ENCODE measurements around the gene SCUBE2. TPM values are rescaled to one million over a fixed set of nuclear protein-coding genes. Genes with fewer than 3 reads are reported as not detected.
A peak's percentile ranks its signal among the peaks of the same experiment; 100 is the strongest.
"Not testable (repeated sequence)": the region's sequence is repeated elsewhere in the genome, so short reads cannot be mapped to it uniquely, and the experiment has no call there.

The SCUBE2 gene
- total RNA-seq, 1 donor from 2014 or later, result not detected

GRCh38 chr11:9015677-9016076 is 75.7 kb downstream of the SCUBE2 start:
- ChIA-PET CTCF (interaction anchor here (0.7 to 4.7 kb wide), 9 partner anchors 10 to 1308 kb away, joined by 3 to 68 read pairs (median 5); no protein-coding TSS in a partner anchor), POLR2A (interaction anchor here (1.0 kb wide), 1 partner anchor 491 kb away, joined by 3 read pairs; no protein-coding TSS in a partner anchor)
- H3K36me3 Mint-ChIP-seq (ENCODE audit: low read depth), result no peaks in the 10 kb centered on the region
- no peaks in the 10 kb centered on the region for H3K4me1 Mint-ChIP-seq
- H3K9me3 Mint-ChIP-seq, result no peaks in the 10 kb centered on the region
- intact Hi-C loops (cut with micrococcal nuclease), result loop anchor here (1.0 to 5.0 kb wide), 2 partner anchors 491 to 1307 kb away; no protein-coding TSS in a partner anchor
- DNase-seq (no peak), ATAC-seq (ENCODE audit: low read depth) (peak; percentile 69)
- peaks cover 7% of the 10 kb centered on the region for H3K27me3 Mint-ChIP-seq
- no peak overlapping the region for H3K27ac Mint-ChIP-seq
- H3K4me3 Mint-ChIP-seq, result no peak overlapping the region
- peak; percentile 26 for TF ChIP-seq CTCF (IDR thresholded peaks at IDR 0.05)

GRCh38 chr11:9014826-9015225 is 76.6 kb downstream of the SCUBE2 start:
- CTCF ChIA-PET, result interaction anchor here (0.7 to 4.7 kb wide), 6 partner anchors 11 to 492 kb away, joined by 3 to 68 read pairs (median 6); no protein-coding TSS in a partner anchor
- intact Hi-C loops (cut with micrococcal nuclease), result loop anchor here (1.0 to 5.0 kb wide), 2 partner anchors 491 to 1307 kb away; no protein-coding TSS in a partner anchor

GRCh38 chr11:9013373-9013772 is 78.0 kb downstream of the SCUBE2 start:
- Mint-ChIP-seq H3K27me3 (peaks cover 12% of the 10 kb centered on the region), H3K4me3 (no peak overlapping the region), H3K4me1 (no peaks in the 10 kb centered on the region), H3K9me3 (peaks cover 5% of the 10 kb centered on the region), H3K36me3 (ENCODE audit: low read depth) (no peaks in the 10 kb centered on the region), H3K27ac (no peak overlapping the region)
- POLR2A ChIA-PET, result no interaction called here
- intact Hi-C loops (cut with micrococcal nuclease), result no loop called here
- TF ChIP-seq CTCF (IDR thresholded peaks at IDR 0.05), result no peak
- ATAC-seq (ENCODE audit: low read depth), result no peak
- no peak for DNase-seq
- CTCF ChIA-PET, result interaction anchor here (4.6 to 4.7 kb wide), 2 partner anchors 125 to 493 kb away, joined by 47 to 68 read pairs; no protein-coding TSS in a partner anchor

More at GRCh38 chr11:9014826-9015225, 76.6 kb downstream of the SCUBE2 start:
- no peak for ATAC-seq (ENCODE audit: low read depth)
- DNase-seq, result no peak
- POLR2A ChIA-PET, result interaction anchor here (1.0 kb wide), 1 partner anchor 492 kb away, joined by 3 read pairs; no protein-coding TSS in a partner anchor
- Mint-ChIP-seq H3K4me1 (no peaks in the 10 kb centered on the region), H3K27me3 (peaks cover 12% of the 10 kb centered on the region), H3K36me3 (ENCODE audit: low read depth) (no peaks in the 10 kb centered on the region), H3K27ac (no peak overlapping the region), H3K4me3 (no peak overlapping the region), H3K9me3 (peaks cover 5% of the 10 kb centered on the region)
- no peak for TF ChIP-seq CTCF (IDR thresholded peaks at IDR 0.05)

GRCh38 chr11:9009538-9009937 is 81.9 kb downstream of the SCUBE2 start:
- intact Hi-C loops (cut with micrococcal nuclease); H3K4me1 Mint-ChIP-seq; H3K27ac Mint-ChIP-seq: not testable (repeated sequence)

GRCh38 chr11:9008661-9009060 is 82.7 kb downstream of the SCUBE2 start:
- ATAC-seq (ENCODE audit: low read depth) (no peak), DNase-seq (no peak)
- Mint-ChIP-seq H3K36me3 (ENCODE audit: low read depth) (no peaks in the 10 kb centered on the region), H3K9me3 (peaks cover 5% of the 10 kb centered on the region), H3K27me3 (peaks cover 24% of the 10 kb centered on the region), H3K4me3 (no peak overlapping the region), H3K27ac (no peak overlapping the region), H3K4me1 (peaks cover 8% of the 10 kb centered on the region)
- intact Hi-C loops (cut with micrococcal nuclease), result no loop called here
- ChIA-PET CTCF (no interaction called here), POLR2A (no interaction called here)
- TF ChIP-seq CTCF (IDR thresholded peaks at IDR 0.05), result no peak

More at GRCh38 chr11:9009538-9009937, 81.9 kb downstream of the SCUBE2 start:
- H3K9me3 Mint-ChIP-seq; H3K36me3 Mint-ChIP-seq (ENCODE audit: low read depth); DNase-seq; POLR2A ChIA-PET; H3K4me3 Mint-ChIP-seq; ATAC-seq (ENCODE audit: low read depth); CTCF ChIA-PET: not testable (repeated sequence)
- H3K27me3 Mint-ChIP-seq, result peaks cover 24% of the 10 kb centered on the region
